Measurements from ENCODE around the gene LHPP. TPM values are rescaled to one million over a fixed set of nuclear protein-coding genes. Genes with fewer than 3 reads are reported as not detected.

Gene LHPP
- total and polyA plus RNA-seq, 11 donors, result 5.6 to 23.5 (median 13.2) TPM

- ATAC-seq (peak in 3 of 4 donors; percentile 31 to 47 (median 32)), DNase-seq (peak; percentile 81 to 93 (median 87))
- Histone ChIP-seq H3K9me3 (no peaks in the 10 kb centered on the region), H3K27ac (peak overlapping the region in 11 of 12 donors; percentile 49 to 97 (median 75)), H3K4me1 (peaks cover 38 to 100% (median 93%) of the 10 kb centered on the region in 12 donors), H3K36me3 (peaks cover 0 to 9% (median 0%) of the 10 kb centered on the region in 9 donors), H3K4me3 (no peak overlapping the region), H3K27me3 (no peaks in the 10 kb centered on the region)
- WGBS, 4 donors, result 55 to 70% (median 65%) methylated on average over 19 of the region's 19 CpGs
- TF ChIP-seq CTCF (IDR thresholded peaks at IDR 0.05), result no peak
- no peak for TF ChIP-seq POLR2A (IDR thresholded peaks at IDR 0.05)
- intact Hi-C loops (cut with DNase I), result loop anchor here in 4 of 10 donors (2.0 to 10.0 kb wide), 6 partner anchors 36 to 96 kb away; partner anchors contain the start of gene FAM53B (in 1 of the 4)
Measured at GRCh38 chr10:124646483-124647352, 185.1 kb downstream of the LHPP start.

GRCh38 chr10:124647421-124648130 is 186.0 kb downstream of the LHPP start:
- Histone ChIP-seq H3K9me3 (no peaks in the 10 kb centered on the region), H3K27ac (peak overlapping the region; percentile 33 to 97 (median 75)), H3K36me3 (peaks cover 0 to 5% (median 0%) of the 10 kb centered on the region in 9 donors), H3K27me3 (no peaks in the 10 kb centered on the region), H3K4me3 (peak overlapping the region in 1 of 12 donors; percentile 7), H3K4me1 (peaks cover 44 to 100% (median 94%) of the 10 kb centered on the region in 12 donors)
- 51 to 66% (median 58%) methylated on average over 9 of the region's 9 CpGs for WGBS, 4 donors
- DNase-seq (peak; percentile 75 to 88 (median 84)), ATAC-seq (peak; percentile 34 to 67 (median 56))
- TF ChIP-seq CTCF (IDR thresholded peaks at IDR 0.05), result peak in 10 of 12 donors; percentile 11 to 50 (median 28)
- TF ChIP-seq POLR2A (IDR thresholded peaks at IDR 0.05), result no peak
- intact Hi-C loops (cut with DNase I), result loop anchor here in 5 of 10 donors (2.0 to 10.0 kb wide), 7 partner anchors 35 to 95 kb away; partner anchors contain the start of gene FAM53B (in 1 of the 5)

- no peak for DNase-seq
- Histone ChIP-seq H3K4me1 (peaks cover 49 to 100% (median 94%) of the 10 kb centered on the region in 12 donors), H3K27me3 (no peaks in the 10 kb centered on the region), H3K36me3 (peaks cover 0 to 3% (median 0%) of the 10 kb centered on the region in 9 donors), H3K4me3 (peak overlapping the region in 1 of 12 donors; percentile 7), H3K9me3 (no peaks in the 10 kb centered on the region), H3K27ac (peak overlapping the region; percentile 33 to 97 (median 75))
- TF ChIP-seq CTCF (IDR thresholded peaks at IDR 0.05), result no peak
- no peak for ATAC-seq
- 50 to 68% (median 53%) methylated on average over 6 to 7 of the region's 7 CpGs for WGBS, 4 donors
- intact Hi-C loops (cut with DNase I), result loop anchor here in 4 of 10 donors (2.0 to 10.0 kb wide), 6 partner anchors 34 to 95 kb away; partner anchors contain the start of gene FAM53B (in 1 of the 4)
Measured at GRCh38 chr10:124648131-124648475, 186.5 kb downstream of the LHPP start.

Measured in heart left ventricle (tissue), 16 donors.